Parathyroid adenoma (tissue), 2 donors: Measurements from ENCODE around the gene ZNF644.
"Not testable (repeated sequence)": the region's sequence is repeated elsewhere in the genome, so short reads cannot be mapped to it uniquely, and the experiment has no call there.

Source experiments
- H2AFZ ChIP-seq: fragments of 300-600 bp; sonication (generic); one replicate; pipeline ENCODE4 v1.7.0; 2017; ENCODE audit warnings: antibody characterized with exemption, mild to moderate bottlenecking
- H3K27ac ChIP-seq: fragments of 300-600 bp; sonication (generic); one replicate; pipeline ENCODE4 v1.7.0; 2017
- H3K27me3 ChIP-seq: fragments of 300-600 bp; sonication (generic); one replicate; pipeline ENCODE4 v1.7.0; 2017; ENCODE audit warnings: low read length; ENCODE audit not compliant: control insufficient read depth, insufficient read depth
- H3K36me3 ChIP-seq: fragments of 300-600 bp; sonication (generic); one replicate; pipeline ENCODE4 v1.7.0; 2017; ENCODE audit warnings: low read length; ENCODE audit not compliant: control insufficient read depth, insufficient read depth
- H3K4me1 ChIP-seq: fragments of 300-600 bp; sonication (generic); one replicate; pipeline ENCODE4 v1.7.0; 2017; ENCODE audit warnings: control low read depth
- H3K4me2 ChIP-seq: fragments of 300-600 bp; sonication (generic); one replicate; pipeline ENCODE4 v1.7.0; 2017; ENCODE audit warnings: low read length
- H3K4me3 ChIP-seq: fragments of 300-600 bp; sonication (generic); one replicate; pipeline ENCODE4 v1.7.0; 2017; ENCODE audit warnings: low read depth, low read length
- H3K79me2 ChIP-seq: fragments of 300-600 bp; sonication (generic); one replicate; pipeline ENCODE4 v1.7.0; 2017; ENCODE audit warnings: control low read depth
- H3K9ac ChIP-seq: fragments of 300-600 bp; sonication (generic); one replicate; pipeline ENCODE4 v1.7.0; 2017; ENCODE audit warnings: mild to moderate bottlenecking
- H3K9me3 ChIP-seq: fragments of 300-600 bp; sonication (generic); one replicate; pipeline ENCODE4 v1.7.0; 2017; ENCODE audit warnings: low read length; ENCODE audit not compliant: control insufficient read depth
- CTCF ChIP-seq: fragments of 300-600 bp; sonication (generic); IDR thresholded peaks from one replicate; pipeline ENCODE4 v1.7.0; 2017; ENCODE audit warnings: antibody characterized with exemption, mild to moderate bottlenecking
- donor health status: primary hyperparathyroidism.

Gene ZNF644

GRCh38 chr1:90911353-90911752 lies 110.5 kb downstream of the ZNF644 start:
- Histone ChIP-seq H2AFZ (no peak overlapping the region), H3K27me3 (no peaks in the 10 kb centered on the region), H3K4me1 (no peaks in the 10 kb centered on the region), H3K4me2 (no peak overlapping the region), H3K27ac (no peak overlapping the region), H3K36me3 (no peaks in the 10 kb centered on the region), H3K9me3 (no peaks in the 10 kb centered on the region), H3K9ac (no peak overlapping the region), H3K4me3 (no peak overlapping the region), H3K79me2 (no peaks in the 10 kb centered on the region)
- TF ChIP-seq CTCF, result no peak

GRCh38 chr1:90902672-90903071 lies 119.2 kb downstream of the ZNF644 start:
- Histone ChIP-seq H3K4me2 (no peak overlapping the region), H3K4me1 (no peaks in the 10 kb centered on the region), H3K4me3 (no peak overlapping the region), H3K27me3 (no peaks in the 10 kb centered on the region), H3K27ac (no peak overlapping the region), H2AFZ (no peak overlapping the region), H3K9me3 (no peaks in the 10 kb centered on the region), H3K79me2 (no peaks in the 10 kb centered on the region), H3K36me3 (no peaks in the 10 kb centered on the region), H3K9ac (no peak overlapping the region)
- TF ChIP-seq CTCF, result no peak

DNA sequence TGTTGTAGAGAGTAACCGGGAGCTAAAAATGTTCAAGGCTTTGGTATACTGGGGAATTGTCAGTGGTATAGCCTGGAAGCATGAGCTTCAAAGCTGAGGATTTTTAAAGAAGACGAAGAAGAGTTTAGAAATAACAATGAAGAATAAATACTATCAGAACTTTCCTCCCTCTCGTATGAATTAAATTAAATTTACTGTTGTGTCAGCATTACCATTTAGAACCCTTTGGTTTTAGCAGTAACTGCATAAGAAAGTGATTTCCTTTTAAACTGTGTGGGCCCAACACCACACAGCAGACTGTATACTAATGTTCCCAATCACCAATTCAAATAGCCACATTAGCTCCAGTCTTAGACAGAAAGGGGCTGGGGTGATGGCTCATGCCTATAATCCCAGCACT lies 122.6 kb downstream of the ZNF644 start:
- Histone ChIP-seq H3K36me3 (no peaks in the 10 kb centered on the region), H3K79me2 (no peaks in the 10 kb centered on the region), H3K27me3 (no peaks in the 10 kb centered on the region), H2AFZ (no peak overlapping the region), H3K4me1 (no peaks in the 10 kb centered on the region), H3K27ac (no peak overlapping the region), H3K9me3 (no peaks in the 10 kb centered on the region), H3K4me3 (no peak overlapping the region), H3K4me2 (no peak overlapping the region), H3K9ac (no peak overlapping the region)
- no peak for TF ChIP-seq CTCF

DNA sequence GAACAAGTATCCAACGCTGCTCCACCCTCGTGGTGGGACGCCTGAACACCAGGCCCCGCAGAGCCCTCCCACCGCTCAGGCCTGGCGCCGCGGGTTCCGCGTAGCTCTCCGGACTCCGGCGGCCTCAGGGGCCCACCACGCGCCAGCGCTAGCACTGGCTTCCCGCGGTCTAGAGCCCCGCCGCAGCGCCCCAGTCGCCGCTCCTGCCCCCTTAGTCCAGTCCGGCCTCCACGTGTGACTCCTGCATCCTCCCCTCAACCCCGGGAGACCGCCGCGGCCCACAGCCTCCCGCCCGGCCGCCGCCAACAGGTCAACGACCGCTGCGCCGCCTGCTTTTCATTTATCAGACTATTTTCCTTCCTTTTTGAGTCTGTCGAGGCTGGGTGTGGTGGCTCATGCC lies 128.2 kb downstream of the ZNF644 start:
- not testable (repeated sequence) for H3K9me3 ChIP-seq, H3K36me3 ChIP-seq, H3K4me2 ChIP-seq, H3K9ac ChIP-seq, H2AFZ ChIP-seq, H3K27ac ChIP-seq, H3K4me1 ChIP-seq, H3K4me3 ChIP-seq, H3K79me2 ChIP-seq, H3K27me3 ChIP-seq

DNA sequence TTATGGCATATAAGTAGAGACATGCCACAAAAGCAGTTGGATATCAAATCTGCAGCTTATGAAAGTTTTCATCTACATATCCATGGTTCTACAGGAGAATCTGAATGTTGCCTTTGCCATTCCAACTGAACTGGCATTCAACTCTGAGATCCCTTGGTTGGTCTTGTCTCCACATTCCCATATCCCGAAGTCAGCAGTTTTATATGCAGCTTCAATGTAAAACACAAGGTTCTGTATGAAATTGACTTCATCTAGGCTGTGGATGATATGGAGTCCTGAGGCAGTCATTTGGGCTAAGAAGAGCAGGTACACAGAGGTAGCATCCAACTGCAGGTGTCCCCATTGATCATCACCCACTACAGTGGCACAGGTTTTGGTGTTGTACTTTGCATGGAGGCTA lies 129.0 kb downstream of the ZNF644 start:
- not testable (repeated sequence) for H3K4me2 ChIP-seq, H3K4me3 ChIP-seq, H3K27ac ChIP-seq, H3K4me1 ChIP-seq, H2AFZ ChIP-seq, H3K79me2 ChIP-seq, H3K27me3 ChIP-seq, H3K9ac ChIP-seq, H3K9me3 ChIP-seq, H3K36me3 ChIP-seq

DNA sequence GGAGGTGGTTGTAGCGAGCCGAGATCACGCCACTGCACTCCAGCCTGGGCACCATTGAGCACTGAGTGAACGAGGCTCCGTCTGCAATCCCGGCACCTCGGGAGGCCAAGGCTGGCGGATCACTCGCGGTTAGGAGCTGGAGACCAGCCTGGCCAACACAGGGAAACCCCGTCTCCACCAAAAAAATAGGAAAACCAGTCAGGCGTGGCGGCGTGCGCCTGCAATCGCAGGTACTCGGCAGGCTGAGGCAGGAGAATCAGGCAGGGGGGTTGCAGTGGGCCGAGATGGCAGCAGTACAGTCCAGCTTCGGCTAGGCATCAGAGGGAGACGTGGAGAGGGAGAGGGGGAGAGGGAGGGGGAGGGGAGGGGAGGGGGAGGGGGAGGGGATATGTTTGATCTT lies 129.6 kb downstream of the ZNF644 start:
- H3K4me3 ChIP-seq, H3K79me2 ChIP-seq, H2AFZ ChIP-seq, H3K9ac ChIP-seq, H3K4me2 ChIP-seq, H3K4me1 ChIP-seq, H3K9me3 ChIP-seq, H3K36me3 ChIP-seq, H3K27me3 ChIP-seq, H3K27ac ChIP-seq: not testable (repeated sequence)

GRCh38 chr1:90891756-90892155 lies 130.1 kb downstream of the ZNF644 start:
- H3K4me2 ChIP-seq, H3K79me2 ChIP-seq, H3K27me3 ChIP-seq, H3K4me1 ChIP-seq, H3K4me3 ChIP-seq, H3K27ac ChIP-seq, H3K36me3 ChIP-seq, H3K9me3 ChIP-seq, H3K9ac ChIP-seq, H2AFZ ChIP-seq: not testable (repeated sequence)
